ENCODE data around the gene PIAS1.

GRCh38 chr15:68183616-68184315 lies 129.7 kb downstream of the PIAS1 start:
- no peak for TF ChIP-seq L3MBTL2 (IDR thresholded peaks at IDR 0.05)
- TF ChIP-seq SMC3 (conservative IDR thresholded peaks at IDR 0.05; ENCODE audit: insufficient read depth, low read depth, low read length), result no peak
- no peak for TF ChIP-seq TFE3 (CRISPR knock-in tag; IDR thresholded peaks at IDR 0.05)
- no peak for TF ChIP-seq POLR2AphosphoS5 (IDR thresholded peaks at IDR 0.05; ENCODE audit: control insufficient read depth, insufficient read depth, low read depth, low read length)
- TF ChIP-seq FOXJ3 (CRISPR knock-in tag; IDR thresholded peaks at IDR 0.05), result no peak
- no peak for TF ChIP-seq TBP (optimal IDR thresholded peaks at IDR 0.05; ENCODE audit: low read depth, low read length)
- TF ChIP-seq TEAD4 (IDR thresholded peaks at IDR 0.05; ENCODE audit: low read length), result no peak
- no peak for TF ChIP-seq TEAD4 (CRISPR knock-in tag; IDR thresholded peaks at IDR 0.05; ENCODE audit: borderline replicate concordance)
- no peak for TF ChIP-seq MAFG (tag; conservative IDR thresholded peaks at IDR 0.05)
- no peak for TF ChIP-seq ZNF766 (CRISPR knock-in tag; conservative IDR thresholded peaks at IDR 0.05)
- no peak for TF ChIP-seq SPI1 (IDR thresholded peaks at IDR 0.05; ENCODE audit: borderline replicate concordance, low read depth, low read length)

Measured in K562 (cell line).